HEK293T (cell line): ENCODE results near the gene SRD5A1.

Experiments used
- BHLHE40 ChIP-seq: fragments of 450-650 bp; IDR thresholded peaks from 2 replicates; pipeline ENCODE4 v1.6.1; 2016; ENCODE audit warnings: mild to moderate bottlenecking, moderate library complexity, borderline replicate concordance
- FOXM1 ChIP-seq: fragments of 450-650 bp; IDR thresholded peaks from 2 replicates; pipeline ENCODE4 v1.6.1; 2017; ENCODE audit warnings: mild to moderate bottlenecking, borderline replicate concordance

DNA sequence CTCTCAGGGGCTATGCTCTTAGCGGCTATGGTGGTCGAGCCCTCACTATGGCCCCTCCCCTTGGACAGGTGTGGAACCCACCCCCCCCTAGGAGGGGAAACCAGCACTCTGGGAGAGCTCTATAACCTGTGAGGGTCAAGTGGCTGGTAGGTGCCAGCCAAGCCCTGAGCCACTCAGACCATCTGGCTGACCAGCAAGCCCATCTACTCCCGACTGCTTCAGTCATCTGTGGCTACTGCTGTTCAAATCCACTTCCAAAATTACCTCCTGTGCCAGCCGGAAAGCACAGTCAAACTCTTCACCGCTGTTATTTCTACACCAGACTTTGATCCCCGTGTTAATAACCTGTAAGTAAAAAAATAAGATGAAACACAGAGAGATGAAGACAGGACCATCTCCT, 28.9 kb upstream of the SRD5A1 start:
- no peak for TF ChIP-seq BHLHE40
- no peak for TF ChIP-seq FOXM1
